HG03521 (cell line): Measurements from ENCODE around the gene GALT.

ENCODE experiments used
- ATAC-seq: cut with Tn5 transposase; IDR thresholded peaks from one replicate; pipeline ENCODE4 v1.9.1; 2021; ENCODE audit warnings: mild to moderate bottlenecking, moderate library complexity; ENCODE audit not compliant: unreplicated experiment

GALT gene

GRCh38 chr9:34646211-34647083 lies at the start of gene GALT:
TSS of gene GALT (plus strand) at chr9:34646675. CDS start at chr9:34646705, 30 bp downstream.
- peak; percentile 90 for ATAC-seq

- ATAC-seq: no peak
Observed at GRCh38 chr9:34599546-34599945, 46.9 kb upstream of the GALT start.

- no peak for ATAC-seq
Observed at GRCh38 chr9:34600908-34601307, 45.6 kb upstream of the GALT start.

- ATAC-seq: no peak
Observed at GRCh38 chr9:34601937-34602573, 44.4 kb upstream of the GALT start.

- peak; percentile 54 for ATAC-seq
Observed at GRCh38 chr9:34603610-34604231, 42.8 kb upstream of the GALT start.

- ATAC-seq: no peak
Observed at GRCh38 chr9:34606190-34606589, 40.3 kb upstream of the GALT start.

GRCh38 chr9:34606905-34607304 lies 39.6 kb upstream of the GALT start:
- no peak for ATAC-seq

- no peak for ATAC-seq
Observed at GRCh38 chr9:34607331-34607730, 39.1 kb upstream of the GALT start.

- ATAC-seq: no peak
Observed at GRCh38 chr9:34610434-34611206, 35.9 kb upstream of the GALT start.

GRCh38 chr9:34611251-34611810 lies 35.1 kb upstream of the GALT start:
- no peak for ATAC-seq

- peak; percentile 88 for ATAC-seq
Observed at GRCh38 chr9:34611811-34612787, 34.4 kb upstream of the GALT start, which contains the start of gene RPP25L. TSS of gene RPP25L (minus strand) at chr9:34612097. CDS start at chr9:34611296, 801 bp downstream.

GRCh38 chr9:34612788-34613390 lies 33.6 kb upstream of the GALT start:
- no peak for ATAC-seq

GRCh38 chr9:34615132-34615531 lies 31.3 kb upstream of the GALT start:
- ATAC-seq: no peak

GRCh38 chr9:34620061-34620994 lies 26.1 kb upstream of the GALT start, which contains the start of gene DCTN3:
TSS of gene DCTN3 (minus strand) at chr9:34620495. CDS start at chr9:34620464, 31 bp downstream.
- ATAC-seq: peak; percentile 99

- ATAC-seq: no peak
Observed at GRCh38 chr9:34623374-34624235, 22.9 kb upstream of the GALT start.

- ATAC-seq: no peak
Observed at GRCh38 chr9:34624475-34625185, 21.8 kb upstream of the GALT start.
